K562 (cell line): Measurements from ENCODE around the gene LDB1. TPM values are rescaled to one million over a fixed set of nuclear protein-coding genes. Genes with fewer than 3 reads are reported as not detected.
A peak's percentile ranks its signal among the peaks of the same experiment; 100 is the strongest.

Experiments
- ATAC-seq: fragments of 200-7000 bp; cut with Tn5 transposase; 3 replicates; pipeline ENCODE4 v1.9.1; 2020; ENCODE audit warnings: moderate library complexity
- BruUV-seq: library from RNA; stranded (reverse); fragments of 400-500 nt; replicated peaks from 2 replicates; lab custom pipeline; 2021; lab: Mats Ljungman, UMichigan
- CTCF ChIA-PET: fragments of 300-600 bp; formaldehyde crosslinking; extraction: SDS; loops from one replicate; lab custom pipeline; 2021; ENCODE audit warnings: low intra/inter-chr PET ratio; lab: Yijun Ruan, JAX
- POLR2A ChIA-PET: fragments of 300-600, 350-650 bp; sonication (Branson Sonifier 250); formaldehyde crosslinking; extraction: SDS; loops from one replicate; lab custom pipeline; 2021; ENCODE audit warnings: antibody characterized with exemption, inconsistent platforms; lab: Yijun Ruan, JAX
- DNase-seq, 4 experiments: peaks; one replicate each; pipeline versions ENCODE4 v3.0.0 to v3.0.0-alpha.2; 2011 to 2018; ENCODE audit warnings: low spot score in 3 of 4, mixed read lengths in 3 of 4; ENCODE audit errors: extremely low read depth in 1 of 4
- FAIRE-seq: peaks from 2 replicates; lab custom pipeline; 2011; peaks lifted over from hg19 to GRCh38; lab: Jason Lieb, UNC
- H2AFZ ChIP-seq: 2 replicates; pipeline ENCODE4 v1.6.0; 2011; ENCODE audit warnings: low read depth, low read length, control low read depth, inconsistent platforms
- H3K27ac ChIP-seq: fragments of 200-600 bp; 3 replicates; pipeline ENCODE4 v1.8.0; 2011; ENCODE audit warnings: low read depth, mild to moderate bottlenecking, control low read depth, inconsistent platforms, low read length, moderate library complexity, mixed read lengths; ENCODE audit errors: extremely low read depth
- H3K27me3 ChIP-seq, 2 experiments: fragments of 300-600 bp in 1 of 2; 2 replicates in 1 of 2; 3 replicates in 1 of 2; pipeline versions ENCODE4 v1.6.0 to v1.8.0; 2011; ENCODE audit warnings: inconsistent platforms in 2 of 2, low read length in 2 of 2, mild to moderate bottlenecking in 1 of 2, mixed read lengths in 1 of 2, moderate library complexity in 1 of 2; ENCODE audit not compliant: control insufficient read depth in 2 of 2, insufficient read depth in 2 of 2
- H3K36me3 ChIP-seq: fragments of 300-600 bp; 3 replicates; pipeline ENCODE4 v1.8.0; 2011; ENCODE audit warnings: mild to moderate bottlenecking, low read length, inconsistent platforms; ENCODE audit not compliant: control insufficient read depth, insufficient read depth
- H3K4me1 ChIP-seq, 2 experiments: fragments of 200-600 bp in 1 of 2; replicated peaks in 1 of 2; 2 replicates in 1 of 2; 3 replicates in 1 of 2; pipeline versions ENCODE4 v1.5.1 to v1.8.0; 2011; ENCODE audit warnings: inconsistent platforms in 2 of 2, low read length in 2 of 2, mild to moderate bottlenecking in 1 of 2, mixed read lengths in 1 of 2, moderate library complexity in 1 of 2; ENCODE audit not compliant: control insufficient read depth in 2 of 2, insufficient read depth in 2 of 2
- H3K4me2 ChIP-seq: 2 replicates; pipeline ENCODE4 v1.6.1; 2011; ENCODE audit warnings: low read length, control low read depth, inconsistent platforms, mixed read lengths; ENCODE audit not compliant: insufficient read depth
- H3K4me3 ChIP-seq: fragments of 200-600 bp; sonication (generic), shearing (Covaris generic); 2 replicates; pipeline ENCODE4 v1.5.1; 2016; ENCODE audit warnings: control low read depth, inconsistent platforms
- H3K79me2 ChIP-seq: fragments of 200-600 bp; 3 replicates; pipeline ENCODE4 v1.8.0; 2011; ENCODE audit warnings: low read length, inconsistent platforms; ENCODE audit not compliant: control insufficient read depth, insufficient read depth
- H3K9ac ChIP-seq, 2 experiments: 2 replicates each; pipeline versions ENCODE4 v1.6.0 to v1.6.1; 2011; ENCODE audit warnings: low read depth in 2 of 2, low read length in 2 of 2, control low read depth in 1 of 2, inconsistent platforms in 1 of 2, mild to moderate bottlenecking in 1 of 2, mixed read lengths in 1 of 2; ENCODE audit not compliant: insufficient read depth in 1 of 2
- H3K9me1 ChIP-seq: one replicate; pipeline ENCODE4 v1.6.0; 2011; ENCODE audit warnings: inconsistent platforms, mild to moderate bottlenecking, low read length, moderate library complexity; ENCODE audit not compliant: control insufficient read depth, insufficient read depth
- H3K9me3 ChIP-seq: replicated peaks from 2 replicates; pipeline ENCODE4 v1.5.1; 2011; ENCODE audit warnings: low read depth, low read length, inconsistent platforms; ENCODE audit not compliant: control insufficient read depth, insufficient read depth
- H4K20me1 ChIP-seq: replicated peaks from 2 replicates; pipeline ENCODE4 v1.6.1; 2011; ENCODE audit warnings: low read length, inconsistent platforms, mixed read lengths; ENCODE audit not compliant: control insufficient read depth, insufficient read depth
- NFIC ChIP-seq: fragments of 450-650 bp; IDR thresholded peaks from 2 replicates; pipeline ENCODE4 v1.6.1; 2017; ENCODE audit warnings: mild to moderate bottlenecking, inconsistent platforms
- NFIX ChIP-seq: fragments of 250-450 bp; sonication (Bioruptor Pico); IDR thresholded peaks from 2 replicates; pipeline ENCODE4 v1.4.0; 2020; ENCODE audit warnings: low read depth, mild to moderate bottlenecking, moderate library complexity
- SMARCC2 ChIP-seq: fragments of 450-650 bp; IDR thresholded peaks from 2 replicates; pipeline ENCODE4 v1.6.1; 2017; ENCODE audit warnings: antibody characterized with exemption, moderate library complexity, mild to moderate bottlenecking, low read depth
- ZNF311 ChIP-seq: fragments of 250-450 bp; sonication (Bioruptor Pico); IDR thresholded peaks from 2 replicates; pipeline ENCODE4 v1.4.0; 2020; ENCODE audit warnings: mild to moderate bottlenecking, moderate library complexity
- ZNF586 ChIP-seq: fragments of 450-650 bp; formaldehyde crosslinking; conservative IDR thresholded peaks from 2 replicates; pipeline ENCODE4 v1.4.0; 2020; ENCODE audit warnings: mild to moderate bottlenecking, moderate library complexity
- WGBS: fragments of 100-300 bp; shearing (Covaris generic); methylation state at CpG from one replicate; pipeline ENCODE4 v1.1.6; 2016; ENCODE audit warnings: low coverage, mixed read lengths; ENCODE audit not compliant: insufficient coverage; ENCODE audit errors: missing lambda C conversion rate; 5-methylcytosine and 5-hydroxymethylcytosine counted together
- in situ Hi-C: fragments of 300-500 bp; cut with MboI; formaldehyde crosslinking; loops from 4 replicates; pipeline ENCODE4 v1.15.0; 2018; ENCODE audit warnings: inconsistent platforms, mixed read lengths
- intact Hi-C: fragments of 100-400 bp; cut with micrococcal nuclease; formaldehyde crosslinking; loops from 2 replicates; pipeline ENCODE4 v1.14.2; 2022
- polyA plus RNA-seq, 8 experiments: library from polyadenylated mRNA; depleted of rRNA in 4 of 8; stranded (reverse) in 5 of 8; unstranded in 3 of 8; fragments of >200 nt; fragmentation: Nextera tagmentation in 2 of 8; fragmentation: Illumina TruSeq in 1 of 8; extraction: Ambion mirVana in 2 of 8; extraction: Trizol in 1 of 8; gene quantifications; 2 replicates each; pipeline versions ENCODE4 v1.2.1 to v1.2.3, GENCODE V29; 2011 to 2014; ENCODE audit warnings: inconsistent platforms in 1 of 8, missing spikeins in 1 of 8
- total RNA-seq, 7 experiments: library from RNA; depleted of rRNA in 6 of 7; stranded (reverse); fragments of >200 nt in 6 of 7; fragmentation: Illumina TruSeq in 2 of 7; extraction: Trizol in 2 of 7; gene quantifications; 2 replicates each; pipeline versions ENCODE4 v1.2.1 to v1.2.3, GENCODE V29; 2011 to 2021; ENCODE audit warnings: low replicate concordance in 1 of 7
- TF ChIP-seq, protein P1 (sequence below): fragments of 250-450 bp; sonication (Bioruptor Pico); IDR thresholded peaks from 2 replicates; pipeline ENCODE4 v1.5.0; 2021; ENCODE audit warnings: mild to moderate bottlenecking, moderate library complexity

The LDB1 gene
- total and polyA plus RNA-seq, 9 of the 15 experiments (the other 6 are each of a cell fraction or from before 2014, with no cell fraction given): 1.9 to 137 (median 105) TPM

DNA sequence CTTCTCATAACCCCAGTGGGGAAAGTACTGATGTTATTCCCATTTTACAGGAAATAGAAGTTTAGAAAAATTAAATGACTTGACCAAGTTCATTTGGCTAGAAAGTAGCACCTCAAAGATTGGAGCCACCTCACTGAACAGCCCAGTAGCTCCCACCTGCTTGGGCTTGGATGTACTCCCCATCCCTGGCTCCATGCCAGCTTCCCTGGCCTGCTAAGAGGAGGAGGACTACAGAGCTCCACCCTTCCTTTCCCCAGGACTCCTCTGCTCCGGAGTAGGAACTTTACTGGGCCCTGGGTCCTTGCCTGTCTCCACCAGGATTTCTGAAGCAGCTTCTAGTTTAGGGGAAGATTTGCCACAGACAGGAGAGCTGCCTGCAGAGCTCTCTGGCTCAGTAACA is 52.0 kb downstream of the LDB1 start:
- DNase-seq (peak in 3 of 4 experiments; percentile 30 to 64 (median 46)), FAIRE-seq (no peak), ATAC-seq (no peak)
- in situ Hi-C loops: no loop called here
- Histone ChIP-seq H3K27me3 (no peaks in the 10 kb centered on the region), H3K9me1 (peaks cover 4% of the 10 kb centered on the region), H3K9me3 (no peaks in the 10 kb centered on the region), H3K79me2 (peaks cover 21% of the 10 kb centered on the region), H3K27ac (no peak overlapping the region), H3K4me2 (no peak overlapping the region), H3K4me3 (no peak overlapping the region), H2AFZ (no peak overlapping the region), H3K4me1 (peaks cover 25 to 38% of the 10 kb centered on the region in 2 experiments; a peak in 4 of 5 replicates), H3K36me3 (peaks cover 9% of the 10 kb centered on the region; the same call in 1 of the 3 replicates), H4K20me1 (peaks cover 5% of the 10 kb centered on the region; the same call in 1 of the 2 replicates), H3K9ac (no peak overlapping the region)
- no TSS peak for BruUV-seq
- TF ChIP-seq, protein P1, sequence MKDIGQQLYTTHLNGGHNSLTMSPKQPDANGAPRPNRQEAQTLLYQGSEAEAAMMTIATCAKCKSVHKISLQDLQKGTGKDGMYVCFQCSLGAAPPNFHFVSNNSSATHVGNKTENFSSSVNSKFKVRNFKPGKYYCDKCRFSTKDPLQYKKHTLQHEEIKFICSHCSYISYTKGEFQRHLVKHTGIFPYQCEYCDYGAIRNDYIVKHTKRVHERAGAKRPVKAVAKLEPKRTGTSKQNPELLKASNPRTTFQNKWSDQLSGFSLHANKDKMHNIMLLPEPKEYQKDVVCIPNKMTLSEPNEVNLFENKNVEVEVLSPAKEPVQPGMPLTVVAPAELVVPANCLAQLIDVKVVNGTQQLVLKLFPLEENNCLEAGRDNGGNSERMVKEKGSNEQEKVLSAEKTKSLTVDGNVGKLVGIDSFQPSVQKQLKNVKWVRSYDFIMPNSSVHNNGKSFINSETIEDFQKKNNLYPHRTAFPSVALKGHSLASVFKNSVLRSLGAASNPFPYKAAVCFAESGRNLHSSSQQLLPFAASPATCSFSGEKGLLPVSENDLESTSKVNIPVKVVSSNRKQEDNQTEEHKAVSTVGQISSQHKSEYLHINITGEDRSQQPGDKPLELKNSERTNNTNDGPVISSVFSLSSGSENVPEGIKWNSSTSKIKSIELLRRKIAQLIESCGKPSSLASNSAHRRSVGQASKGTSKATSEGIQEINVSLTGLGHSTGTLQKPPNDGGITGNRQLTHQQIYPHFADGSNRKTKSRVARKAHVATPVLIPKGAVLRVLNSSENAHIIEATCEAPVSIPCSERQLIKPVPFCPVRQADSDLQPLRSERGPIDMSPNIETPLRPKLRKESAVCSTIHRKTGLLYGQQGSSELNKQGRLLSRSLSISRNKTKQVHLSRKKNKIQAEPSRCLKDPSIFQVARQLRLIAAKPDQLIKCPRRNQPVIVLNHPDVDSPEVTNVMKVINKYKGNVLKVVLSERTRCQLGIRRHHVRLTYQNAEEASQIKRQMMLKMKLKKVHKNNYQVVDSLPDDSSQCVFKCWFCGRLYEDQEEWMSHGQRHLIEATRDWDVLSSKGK (CRISPR knock-in tag): no peak
- TF ChIP-seq NFIC (peak; percentile 95), SMARCC2 (no peak), ZNF311 (no peak), ZNF586 (CRISPR knock-in tag) (no peak), NFIX (peak; percentile 48; the same call in 1 of the 2 replicates)
- intact Hi-C loops: loop anchor here (5.0 kb wide), 1 partner anchor 856 kb away; no protein-coding TSS in a partner anchor
- WGBS: 29% methylated on average over 1 of the region's 1 CpG
- POLR2A ChIA-PET: interaction anchor here (0.6 to 2.9 kb wide), 9 partner anchors 10 to 325 kb away, joined by 3 to 17 read pairs (median 3); no protein-coding TSS in a partner anchor
- CTCF ChIA-PET: no interaction called here
